Spinal cord (tissue), 10 donors: ENCODE results near the gene CERT1. TPM values are rescaled to one million over a fixed set of nuclear protein-coding genes. Genes with fewer than 3 reads are reported as not detected.

Experiments
- DNase-seq, 6 donors: peaks; one replicate each; pipeline versions ENCODE4 v3.0.0 to v3.0.0-alpha.2; 2013 to 2015; ENCODE audit warnings: low spot score in 6 of 6, low read depth in 4 of 6
- H3K27ac ChIP-seq: one replicate; pipeline ENCODE4 v1.5.1; 2013; ENCODE audit warnings: low read depth, low read length, control low read depth
- H3K27me3 ChIP-seq: one replicate; pipeline ENCODE4 v1.6.1; 2013; ENCODE audit warnings: low read length; ENCODE audit not compliant: control insufficient read depth, insufficient read depth
- H3K36me3 ChIP-seq: one replicate; pipeline ENCODE4 v1.6.1; 2013; ENCODE audit warnings: low read length; ENCODE audit not compliant: control insufficient read depth, insufficient read depth
- H3K4me1 ChIP-seq: one replicate; pipeline ENCODE4 v1.6.1; 2013; ENCODE audit warnings: low read length; ENCODE audit not compliant: control insufficient read depth, insufficient read depth
- H3K4me3 ChIP-seq: one replicate; pipeline ENCODE4 v1.5.1; 2013; ENCODE audit warnings: low read depth, low read length, control low read depth
- H3K9me3 ChIP-seq: one replicate; pipeline ENCODE4 v1.6.1; 2013; ENCODE audit warnings: low read length; ENCODE audit not compliant: control insufficient read depth, insufficient read depth
- WGBS: methylation state at CpG from one replicate; pipeline ENCODE4 v1.1.5; 2013; ENCODE audit warnings: missing lambda C conversion rate; ENCODE audit not compliant: insufficient coverage; 5-methylcytosine and 5-hydroxymethylcytosine counted together
- polyA plus RNA-seq, 2 donors: library from polyadenylated mRNA; unstranded; fragments of 120-200 nt; gene quantifications; one replicate each; pipeline ENCODE4 v1.2.1, GENCODE V29; 2013; ENCODE audit not compliant: insufficient read length in 2 of 2
- total RNA-seq, 2 donors: library from RNA; depleted of rRNA in 1 of 2; stranded (reverse); fragments of 120-200 nt in 1 of 2; fragments of >200 nt in 1 of 2; gene quantifications; one replicate each; pipeline versions ENCODE4 v1.2.3 to v1.2.4, GENCODE V29; 2013 to 2014
- donor health status: healthy.

Gene CERT1
- total and polyA plus RNA-seq, 4 donors = 25.3 to 73.2 (median 42.5) TPM

- Histone ChIP-seq H3K9me3 (no peaks in the 10 kb centered on the region), H3K27me3 (no peaks in the 10 kb centered on the region), H3K4me3 (no peak overlapping the region), H3K36me3 (peaks cover 10% of the 10 kb centered on the region), H3K4me1 (no peaks in the 10 kb centered on the region), H3K27ac (no peak overlapping the region)
- WGBS = no CpG with 5 or more reads among the region's 3 CpGs
- no peak for DNase-seq
Observed at GRCh38 chr5:75395277-75395676, 116.2 kb downstream of the CERT1 start.

GRCh38 chr5:75389430-75389829, 122.0 kb downstream of the CERT1 start:
- no peak for DNase-seq
- Histone ChIP-seq H3K36me3 (peaks cover 13% of the 10 kb centered on the region), H3K27ac (no peak overlapping the region), H3K27me3 (no peaks in the 10 kb centered on the region), H3K4me3 (no peak overlapping the region), H3K4me1 (no peaks in the 10 kb centered on the region), H3K9me3 (no peaks in the 10 kb centered on the region)
- no CpG with 5 or more reads among the region's 2 CpGs for WGBS

GRCh38 chr5:75387806-75388205, 123.6 kb downstream of the CERT1 start:
- no peak for DNase-seq
- peaks cover 7% of the 10 kb centered on the region for H3K36me3 ChIP-seq
- H3K9me3 ChIP-seq = no peaks in the 10 kb centered on the region
- no peak overlapping the region for H3K27ac ChIP-seq
- H3K27me3 ChIP-seq = no peaks in the 10 kb centered on the region
- H3K4me3 ChIP-seq = no peak overlapping the region
- no CpG with 5 or more reads among the region's 6 CpGs for WGBS
- H3K4me1 ChIP-seq = no peaks in the 10 kb centered on the region

- no peak for DNase-seq
- no peaks in the 10 kb centered on the region for H3K27me3 ChIP-seq
- H3K9me3 ChIP-seq = no peaks in the 10 kb centered on the region
- H3K36me3 ChIP-seq = peaks cover 20% of the 10 kb centered on the region
- no CpG with 5 or more reads among the region's 1 CpG for WGBS
- no peak overlapping the region for H3K4me3 ChIP-seq
- no peaks in the 10 kb centered on the region for H3K4me1 ChIP-seq
- no peak overlapping the region for H3K27ac ChIP-seq
Observed at GRCh38 chr5:75384218-75384617, 127.2 kb downstream of the CERT1 start.

GRCh38 chr5:75381456-75381855, 130.0 kb downstream of the CERT1 start:
- Histone ChIP-seq H3K4me3 (no peak overlapping the region), H3K36me3 (peaks cover 27% of the 10 kb centered on the region), H3K27ac (no peak overlapping the region), H3K27me3 (no peaks in the 10 kb centered on the region), H3K9me3 (no peaks in the 10 kb centered on the region), H3K4me1 (no peaks in the 10 kb centered on the region)
- no peak for DNase-seq
- no CpG with 5 or more reads among the region's 4 CpGs for WGBS

GRCh38 chr5:75380099-75380498, 131.3 kb downstream of the CERT1 start:
- Histone ChIP-seq H3K27me3 (no peaks in the 10 kb centered on the region), H3K27ac (no peak overlapping the region), H3K4me3 (no peak overlapping the region), H3K36me3 (peaks cover 26% of the 10 kb centered on the region), H3K4me1 (no peaks in the 10 kb centered on the region), H3K9me3 (no peaks in the 10 kb centered on the region)
- DNase-seq = no peak
- no CpG with 5 or more reads among the region's 1 CpG for WGBS

- Histone ChIP-seq H3K27me3 (no peaks in the 10 kb centered on the region), H3K4me1 (no peaks in the 10 kb centered on the region), H3K27ac (no peak overlapping the region), H3K9me3 (no peaks in the 10 kb centered on the region), H3K36me3 (peaks cover 18% of the 10 kb centered on the region), H3K4me3 (no peak overlapping the region)
- WGBS = no CpG with 5 or more reads among the region's 4 CpGs
- no peak for DNase-seq
Observed at GRCh38 chr5:75375414-75375813, 136.0 kb downstream of the CERT1 start.

- no peaks in the 10 kb centered on the region for H3K9me3 ChIP-seq
- 60% methylated on average over 7 of the region's 12 CpGs for WGBS
- H3K27ac ChIP-seq = no peak overlapping the region
- DNase-seq = no peak
- no peaks in the 10 kb centered on the region for H3K27me3 ChIP-seq
- H3K4me3 ChIP-seq = no peak overlapping the region
- H3K36me3 ChIP-seq = peaks cover 13% of the 10 kb centered on the region
- no peaks in the 10 kb centered on the region for H3K4me1 ChIP-seq
Observed at GRCh38 chr5:75374394-75374814, 137.0 kb downstream of the CERT1 start.

GRCh38 chr5:75373862-75374261, 137.6 kb downstream of the CERT1 start:
- H3K27ac ChIP-seq = no peak overlapping the region
- no peak overlapping the region for H3K4me3 ChIP-seq
- H3K36me3 ChIP-seq = peaks cover 11% of the 10 kb centered on the region
- no CpG with 5 or more reads among the region's 2 CpGs for WGBS
- no peak for DNase-seq
- no peaks in the 10 kb centered on the region for H3K4me1 ChIP-seq
- H3K27me3 ChIP-seq = no peaks in the 10 kb centered on the region
- H3K9me3 ChIP-seq = no peaks in the 10 kb centered on the region

GRCh38 chr5:75368391-75368790, 143.0 kb downstream of the CERT1 start:
- Histone ChIP-seq H3K9me3 (no peaks in the 10 kb centered on the region), H3K4me1 (peaks cover 6% of the 10 kb centered on the region), H3K36me3 (no peaks in the 10 kb centered on the region), H3K4me3 (no peak overlapping the region), H3K27me3 (no peaks in the 10 kb centered on the region), H3K27ac (no peak overlapping the region)
- DNase-seq = no peak
- no CpG with 5 or more reads among the region's 4 CpGs for WGBS
